IMR-90 (cell line): Measurements from ENCODE around the gene NKAIN2. TPM values are rescaled to one million over a fixed set of nuclear protein-coding genes. Genes with fewer than 3 reads are reported as not detected.

Experiments used
- ATAC-seq: fragments of 200-7000 bp; cut with Tn5 transposase; 2 replicates; pipeline ENCODE4 v1.9.1; 2020; ENCODE audit warnings: low read depth, mild to moderate bottlenecking, moderate library complexity
- BruUV-seq: library from RNA; stranded (reverse); fragments of 400-500 nt; replicated peaks from 2 replicates; lab custom pipeline; 2021; lab: Mats Ljungman, UMichigan
- CTCF ChIA-PET: fragments of 300-600 bp; formaldehyde crosslinking; extraction: SDS; loops from one replicate; lab custom pipeline; 2021; ENCODE audit warnings: antibody characterized with exemption; lab: Yijun Ruan, JAX
- POLR2A ChIA-PET: fragments of 300-600 bp; sonication (Branson Sonifier 250); formaldehyde crosslinking; loops from one replicate; lab custom pipeline; 2022; ENCODE audit warnings: antibody characterized with exemption; ENCODE audit not compliant: unreplicated experiment; lab: Charles Lee
- DNase-seq: peaks from one replicate; pipeline ENCODE4 v3.0.0; 2013
- H2AFZ ChIP-seq: replicated peaks from 2 replicates; pipeline ENCODE3; 2013; ENCODE audit warnings: low read length, mild to moderate bottlenecking; ENCODE audit not compliant: poor library complexity
- H2AK5ac ChIP-seq: 2 replicates; pipeline ENCODE4 v1.6.1; 2013; ENCODE audit warnings: low read depth, low read length, inconsistent platforms
- H2AK9ac ChIP-seq: replicated peaks from 2 replicates; pipeline ENCODE3; 2013; ENCODE audit warnings: mild to moderate bottlenecking, low read depth, low read length, moderate library complexity; ENCODE audit not compliant: poor library complexity
- H2BK120ac ChIP-seq: 2 replicates; pipeline ENCODE4 v1.6.1; 2013; ENCODE audit warnings: low read depth, low read length, inconsistent platforms
- H2BK15ac ChIP-seq: 3 replicates; pipeline ENCODE4 v1.6.1; 2013; ENCODE audit warnings: low read depth, low read length, inconsistent platforms
- H2BK20ac ChIP-seq: 2 replicates; pipeline ENCODE4 v1.6.1; 2013; ENCODE audit warnings: low read depth, mild to moderate bottlenecking, inconsistent platforms, low read length, moderate library complexity
- H2BK5ac ChIP-seq: 2 replicates; pipeline ENCODE4 v1.6.1; 2013; ENCODE audit warnings: mild to moderate bottlenecking, low read depth, low read length, inconsistent platforms; ENCODE audit not compliant: poor library complexity, severe bottlenecking
- H3K14ac ChIP-seq: replicated peaks from 2 replicates; pipeline ENCODE4 v1.6.1; 2013; ENCODE audit warnings: low read depth, low read length, inconsistent platforms
- H3K18ac ChIP-seq: 2 replicates; pipeline ENCODE4 v1.6.1; 2013; ENCODE audit warnings: low read depth, low read length, control low read depth
- H3K23ac ChIP-seq: 2 replicates; pipeline ENCODE4 v1.6.1; 2013; ENCODE audit warnings: low read depth, low read length, inconsistent platforms
- H3K27ac ChIP-seq: 2 replicates; pipeline ENCODE4 v1.5.1; 2013; ENCODE audit warnings: mild to moderate bottlenecking, control low read depth, low read length; ENCODE audit not compliant: insufficient read depth
- H3K27me3 ChIP-seq: 2 replicates; pipeline ENCODE4 v1.6.1; 2013; ENCODE audit warnings: low read length; ENCODE audit not compliant: control insufficient read depth, insufficient read depth
- H3K36me3 ChIP-seq: 2 replicates; pipeline ENCODE4 v1.6.1; 2013; ENCODE audit warnings: low read length, mixed read lengths; ENCODE audit not compliant: control insufficient read depth, insufficient read depth
- H3K4ac ChIP-seq: 2 replicates; pipeline ENCODE4 v1.6.1; 2013; ENCODE audit warnings: low read depth, low read length, inconsistent platforms
- H3K4me1 ChIP-seq: 2 replicates; pipeline ENCODE4 v1.6.1; 2013; ENCODE audit warnings: low read length, mixed read lengths; ENCODE audit not compliant: control insufficient read depth, insufficient read depth
- H3K4me2 ChIP-seq: 2 replicates; pipeline ENCODE4 v1.6.1; 2013; ENCODE audit warnings: low read depth, mild to moderate bottlenecking, control low read depth, low read length, moderate library complexity
- H3K4me3 ChIP-seq: 2 replicates; pipeline ENCODE4 v1.5.1; 2013; ENCODE audit warnings: low read depth, mild to moderate bottlenecking, control low read depth, low read length, moderate library complexity; ENCODE audit not compliant: insufficient read depth
- H3K56ac ChIP-seq: 2 replicates; pipeline ENCODE4 v1.6.1; 2013; ENCODE audit warnings: low read length, inconsistent platforms; ENCODE audit not compliant: insufficient read depth; ENCODE audit errors: extremely low read depth
- H3K79me1 ChIP-seq, 2 experiments: 2 replicates each; pipeline ENCODE4 v1.6.1; 2013; ENCODE audit warnings: low read length in 2 of 2, inconsistent platforms in 1 of 2, low read depth in 1 of 2
- H3K9ac ChIP-seq: 2 replicates; pipeline ENCODE4 v1.6.1; 2013; ENCODE audit warnings: low read depth, low read length, control low read depth
- H3K9me1 ChIP-seq: 2 replicates; pipeline ENCODE4 v1.6.1; 2013; ENCODE audit warnings: low read length, inconsistent platforms; ENCODE audit not compliant: insufficient read depth
- H3K9me3 ChIP-seq: 2 replicates; pipeline ENCODE4 v1.6.1; 2013; ENCODE audit warnings: low read length; ENCODE audit not compliant: control insufficient read depth, insufficient read depth
- H4K20me1 ChIP-seq: 2 replicates; pipeline ENCODE4 v1.6.1; 2013; ENCODE audit warnings: low read length, inconsistent platforms; ENCODE audit not compliant: insufficient read depth
- H4K5ac ChIP-seq: 2 replicates; pipeline ENCODE4 v1.6.1; 2013; ENCODE audit warnings: mild to moderate bottlenecking, low read depth, low read length, control low read depth
- H4K8ac ChIP-seq, 2 experiments: 2 replicates each; pipeline ENCODE4 v1.6.1; 2013; ENCODE audit warnings: low read depth in 2 of 2, low read length in 2 of 2, control low read depth in 1 of 2, inconsistent platforms in 1 of 2
- H4K91ac ChIP-seq: 2 replicates; pipeline ENCODE4 v1.6.1; 2013; ENCODE audit warnings: low read depth, low read length, inconsistent platforms; ENCODE audit not compliant: insufficient read depth
- BHLHE40 ChIP-seq: fragments of 150-350 bp; IDR thresholded peaks from 2 replicates; pipeline ENCODE4 v1.6.1; 2016; ENCODE audit warnings: mild to moderate bottlenecking, low read depth, low read length
- CEBPB ChIP-seq: IDR thresholded peaks from 2 replicates; pipeline ENCODE4 v1.6.1; 2012; ENCODE audit warnings: low read depth, low read length, improper control_type of control experiment
- CHD1 ChIP-seq: IDR thresholded peaks from 2 replicates; pipeline ENCODE4 v1.6.1; 2012; ENCODE audit warnings: low read depth, low read length, improper control_type of control experiment
- CTCF ChIP-seq: conservative IDR thresholded peaks from 2 replicates; pipeline ENCODE4 v1.5.1; 2012; ENCODE audit warnings: mild to moderate bottlenecking, low read depth, low read length, improper control_type of control experiment
- ELK1 ChIP-seq: fragments of 150-350 bp; IDR thresholded peaks from 2 replicates; pipeline ENCODE4 v1.6.1; 2016; ENCODE audit warnings: low read depth, mild to moderate bottlenecking, low read length, moderate library complexity, borderline replicate concordance
- FOS ChIP-seq: fragments of 150-350 bp; IDR thresholded peaks from 2 replicates; pipeline ENCODE4 v1.6.1; 2016; ENCODE audit warnings: low read depth, low read length
- MAFK ChIP-seq: IDR thresholded peaks from 2 replicates; pipeline ENCODE4 v1.6.1; 2012; ENCODE audit warnings: low read depth, low read length, improper control_type of control experiment
- MAZ ChIP-seq: IDR thresholded peaks from 2 replicates; pipeline ENCODE4 v1.6.1; 2012; ENCODE audit warnings: low read depth, mild to moderate bottlenecking, low read length, improper control_type of control experiment, moderate library complexity, borderline replicate concordance
- MXI1 ChIP-seq: IDR thresholded peaks from 2 replicates; pipeline ENCODE4 v1.6.1; 2012; ENCODE audit warnings: low read depth, mild to moderate bottlenecking, low read length, moderate library complexity, borderline replicate concordance
- NFE2L2 ChIP-seq: fragments of 150-350 bp; IDR thresholded peaks from 2 replicates; pipeline ENCODE4 v1.6.1; 2016; ENCODE audit warnings: low read depth, mild to moderate bottlenecking, low read length
- POLR2A ChIP-seq: IDR thresholded peaks from 2 replicates; pipeline ENCODE4 v1.6.1; 2012; ENCODE audit warnings: mild to moderate bottlenecking, low read depth, low read length
- RAD21 ChIP-seq: IDR thresholded peaks from 2 replicates; pipeline ENCODE4 v1.6.1; 2012; ENCODE audit warnings: low read length, improper control_type of control experiment
- RCOR1 ChIP-seq: IDR thresholded peaks from 2 replicates; pipeline ENCODE4 v1.6.1; 2012; ENCODE audit warnings: mild to moderate bottlenecking, low read length, improper control_type of control experiment; ENCODE audit not compliant: insufficient replicate concordance
- RFX5 ChIP-seq: IDR thresholded peaks from 2 replicates; pipeline ENCODE4 v1.8.0; 2012; ENCODE audit warnings: low read depth, mild to moderate bottlenecking, low read length, moderate library complexity
- SMC3 ChIP-seq: fragments of 150-350 bp; IDR thresholded peaks from 2 replicates; pipeline ENCODE4 v1.6.1; 2016; ENCODE audit warnings: low read depth, mild to moderate bottlenecking, antibody characterized with exemption, low read length, moderate library complexity
- USF2 ChIP-seq: fragments of 150-350 bp; IDR thresholded peaks from 2 replicates; pipeline ENCODE4 v1.6.1; 2017; ENCODE audit warnings: mild to moderate bottlenecking, antibody characterized with exemption, low read length, low read depth
- WGBS, 2 experiments: methylation state at CpG; one replicate each; pipeline versions ENCODE4 v1.1.5 to v1.1.7; 2013; ENCODE audit warnings: missing lambda C conversion rate in 2 of 2; ENCODE audit not compliant: insufficient read length in 1 of 2; ENCODE audit errors: extremely low coverage in 2 of 2; 5-methylcytosine and 5-hydroxymethylcytosine counted together
- dilution Hi-C: fragments of 300-500 bp; cut with HindIII; formaldehyde crosslinking; loops from one replicate; pipeline ENCODE4 v1.14.3; 2018; ENCODE audit warnings: low sequenced_read_pairs; ENCODE audit not compliant: unreplicated experiment
- in situ Hi-C: fragments of 300-500 bp; cut with MboI; formaldehyde crosslinking; loops from 3 replicates; pipeline ENCODE4 v1.14.3; 2019; ENCODE audit warnings: low sequenced_read_pairs, inconsistent platforms, mixed read lengths
- intact Hi-C: fragments of 100-400 bp; cut with micrococcal nuclease; formaldehyde crosslinking; loops from 2 replicates; pipeline ENCODE4 v1.10.0; 2022
- polyA plus RNA-seq, 3 experiments: library from polyadenylated mRNA; depleted of rRNA; stranded (reverse); fragments of >200 nt; gene quantifications; 2 replicates each; pipeline ENCODE4 v1.2.3, GENCODE V29; 2012; ENCODE audit warnings: low replicate concordance in 1 of 3
- total RNA-seq: library from RNA; depleted of rRNA; stranded (reverse); fragments of >200 nt; gene quantifications from 2 replicates; pipeline ENCODE4 v1.2.3, GENCODE V29; 2012

NKAIN2 gene
- total and polyA plus RNA-seq, 2 of the 4 experiments (the other 2 are of a cell fraction): not detected

- H3K9ac ChIP-seq: no peak overlapping the region
- H4K20me1 ChIP-seq: no peaks in the 10 kb centered on the region
- H3K56ac ChIP-seq: no peak overlapping the region
- H3K4me3 ChIP-seq: no peak overlapping the region
- H2BK120ac ChIP-seq: no peak overlapping the region
- no peak overlapping the region for H2AK5ac ChIP-seq
- H2BK20ac ChIP-seq: no peak overlapping the region
- no peak overlapping the region for H3K18ac ChIP-seq
- H2BK5ac ChIP-seq: no peak overlapping the region
- no peaks in the 10 kb centered on the region for H3K79me1 ChIP-seq
- no peak overlapping the region for H2AFZ ChIP-seq
- ATAC-seq: no peak
- H2AK9ac ChIP-seq: no peak overlapping the region
- intact Hi-C loops (no loop called here), dilution Hi-C loops (no loop called here), in situ Hi-C loops (no loop called here)
- H3K4me1 ChIP-seq: no peaks in the 10 kb centered on the region
- H3K27me3 ChIP-seq: no peaks in the 10 kb centered on the region
- no peak overlapping the region for H3K4ac ChIP-seq
- no CpG with 5 or more reads among the region's 2 CpGs for WGBS, 2 experiments
- POLR2A ChIA-PET: no interaction called here
- H4K91ac ChIP-seq: no peak overlapping the region
- H4K8ac ChIP-seq: no peak overlapping the region
- H4K5ac ChIP-seq: no peak overlapping the region
- no peak overlapping the region for H3K4me2 ChIP-seq
- no TSS peak for BruUV-seq
- H2BK15ac ChIP-seq: no peak overlapping the region
- no peaks in the 10 kb centered on the region for H3K9me3 ChIP-seq
- no peak for TF ChIP-seq MAFK
- TF ChIP-seq RCOR1: no peak
- no peak for TF ChIP-seq MAZ
- TF ChIP-seq BHLHE40: no peak
- no peak for TF ChIP-seq CHD1
- no peak for TF ChIP-seq ELK1
- no peak for TF ChIP-seq FOS
- TF ChIP-seq SMC3: no peak
- TF ChIP-seq MXI1: no peak
- no peak for TF ChIP-seq CTCF
- no peak for TF ChIP-seq RAD21
- TF ChIP-seq USF2: no peak
- no peak for TF ChIP-seq RFX5
- no peak for TF ChIP-seq NFE2L2
- TF ChIP-seq POLR2A: no peak
- no peak for TF ChIP-seq CEBPB
- H3K36me3 ChIP-seq: no peaks in the 10 kb centered on the region
- no peaks in the 10 kb centered on the region for H3K9me1 ChIP-seq
- DNase-seq: no peak
- CTCF ChIA-PET: no interaction called here
- no peak overlapping the region for H3K27ac ChIP-seq
- H3K14ac ChIP-seq: no peak overlapping the region
- H3K23ac ChIP-seq: no peak overlapping the region
These were observed 219.0 kb downstream of the NKAIN2 start for GRCh38 chr6:124022641-124023040.
